IMR-90 (cell line): ENCODE results near the gene PPARD. TPM values are rescaled to one million over a fixed set of nuclear protein-coding genes. Genes with fewer than 3 reads are reported as not detected.

Experiments
- ATAC-seq: fragments of 200-7000 bp; cut with Tn5 transposase; 2 replicates; pipeline ENCODE4 v1.9.1; 2020; ENCODE audit warnings: low read depth, mild to moderate bottlenecking, moderate library complexity
- BruUV-seq: library from RNA; stranded (reverse); fragments of 400-500 nt; replicated peaks from 2 replicates; lab custom pipeline; 2021; lab: Mats Ljungman, UMichigan
- CTCF ChIA-PET: fragments of 300-600 bp; formaldehyde crosslinking; extraction: SDS; loops from one replicate; lab custom pipeline; 2021; ENCODE audit warnings: antibody characterized with exemption; lab: Yijun Ruan, JAX
- POLR2A ChIA-PET: fragments of 300-600 bp; sonication (Branson Sonifier 250); formaldehyde crosslinking; loops from one replicate; lab custom pipeline; 2022; ENCODE audit warnings: antibody characterized with exemption; ENCODE audit not compliant: unreplicated experiment; lab: Charles Lee
- DNase-seq: peaks from one replicate; pipeline ENCODE4 v3.0.0; 2013
- H2AFZ ChIP-seq: replicated peaks from 2 replicates; pipeline ENCODE3; 2013; ENCODE audit warnings: low read length, mild to moderate bottlenecking; ENCODE audit not compliant: poor library complexity
- H2AK5ac ChIP-seq: 2 replicates; pipeline ENCODE4 v1.6.1; 2013; ENCODE audit warnings: low read depth, low read length, inconsistent platforms
- H2AK9ac ChIP-seq: replicated peaks from 2 replicates; pipeline ENCODE3; 2013; ENCODE audit warnings: mild to moderate bottlenecking, low read depth, low read length, moderate library complexity; ENCODE audit not compliant: poor library complexity
- H2BK120ac ChIP-seq: 2 replicates; pipeline ENCODE4 v1.6.1; 2013; ENCODE audit warnings: low read depth, low read length, inconsistent platforms
- H2BK15ac ChIP-seq: 3 replicates; pipeline ENCODE4 v1.6.1; 2013; ENCODE audit warnings: low read depth, low read length, inconsistent platforms
- H2BK20ac ChIP-seq: 2 replicates; pipeline ENCODE4 v1.6.1; 2013; ENCODE audit warnings: low read depth, mild to moderate bottlenecking, inconsistent platforms, low read length, moderate library complexity
- H2BK5ac ChIP-seq: 2 replicates; pipeline ENCODE4 v1.6.1; 2013; ENCODE audit warnings: mild to moderate bottlenecking, low read depth, low read length, inconsistent platforms; ENCODE audit not compliant: poor library complexity, severe bottlenecking
- H3K14ac ChIP-seq: replicated peaks from 2 replicates; pipeline ENCODE4 v1.6.1; 2013; ENCODE audit warnings: low read depth, low read length, inconsistent platforms
- H3K18ac ChIP-seq: 2 replicates; pipeline ENCODE4 v1.6.1; 2013; ENCODE audit warnings: low read depth, low read length, control low read depth
- H3K23ac ChIP-seq: 2 replicates; pipeline ENCODE4 v1.6.1; 2013; ENCODE audit warnings: low read depth, low read length, inconsistent platforms
- H3K27ac ChIP-seq: 2 replicates; pipeline ENCODE4 v1.5.1; 2013; ENCODE audit warnings: mild to moderate bottlenecking, control low read depth, low read length; ENCODE audit not compliant: insufficient read depth
- H3K27me3 ChIP-seq: 2 replicates; pipeline ENCODE4 v1.6.1; 2013; ENCODE audit warnings: low read length; ENCODE audit not compliant: control insufficient read depth, insufficient read depth
- H3K36me3 ChIP-seq: 2 replicates; pipeline ENCODE4 v1.6.1; 2013; ENCODE audit warnings: low read length, mixed read lengths; ENCODE audit not compliant: control insufficient read depth, insufficient read depth
- H3K4ac ChIP-seq: 2 replicates; pipeline ENCODE4 v1.6.1; 2013; ENCODE audit warnings: low read depth, low read length, inconsistent platforms
- H3K4me1 ChIP-seq: 2 replicates; pipeline ENCODE4 v1.6.1; 2013; ENCODE audit warnings: low read length, mixed read lengths; ENCODE audit not compliant: control insufficient read depth, insufficient read depth
- H3K4me2 ChIP-seq: 2 replicates; pipeline ENCODE4 v1.6.1; 2013; ENCODE audit warnings: low read depth, mild to moderate bottlenecking, control low read depth, low read length, moderate library complexity
- H3K4me3 ChIP-seq: 2 replicates; pipeline ENCODE4 v1.5.1; 2013; ENCODE audit warnings: low read depth, mild to moderate bottlenecking, control low read depth, low read length, moderate library complexity; ENCODE audit not compliant: insufficient read depth
- H3K56ac ChIP-seq: 2 replicates; pipeline ENCODE4 v1.6.1; 2013; ENCODE audit warnings: low read length, inconsistent platforms; ENCODE audit not compliant: insufficient read depth; ENCODE audit errors: extremely low read depth
- H3K79me1 ChIP-seq, 2 experiments: 2 replicates each; pipeline ENCODE4 v1.6.1; 2013; ENCODE audit warnings: low read length in 2 of 2, inconsistent platforms in 1 of 2, low read depth in 1 of 2
- H3K9ac ChIP-seq: 2 replicates; pipeline ENCODE4 v1.6.1; 2013; ENCODE audit warnings: low read depth, low read length, control low read depth
- H3K9me1 ChIP-seq: 2 replicates; pipeline ENCODE4 v1.6.1; 2013; ENCODE audit warnings: low read length, inconsistent platforms; ENCODE audit not compliant: insufficient read depth
- H3K9me3 ChIP-seq: 2 replicates; pipeline ENCODE4 v1.6.1; 2013; ENCODE audit warnings: low read length; ENCODE audit not compliant: control insufficient read depth, insufficient read depth
- H4K20me1 ChIP-seq: 2 replicates; pipeline ENCODE4 v1.6.1; 2013; ENCODE audit warnings: low read length, inconsistent platforms; ENCODE audit not compliant: insufficient read depth
- H4K5ac ChIP-seq: 2 replicates; pipeline ENCODE4 v1.6.1; 2013; ENCODE audit warnings: mild to moderate bottlenecking, low read depth, low read length, control low read depth
- H4K8ac ChIP-seq, 2 experiments: 2 replicates each; pipeline ENCODE4 v1.6.1; 2013; ENCODE audit warnings: low read depth in 2 of 2, low read length in 2 of 2, control low read depth in 1 of 2, inconsistent platforms in 1 of 2
- H4K91ac ChIP-seq: 2 replicates; pipeline ENCODE4 v1.6.1; 2013; ENCODE audit warnings: low read depth, low read length, inconsistent platforms; ENCODE audit not compliant: insufficient read depth
- CEBPB ChIP-seq: IDR thresholded peaks from 2 replicates; pipeline ENCODE4 v1.6.1; 2012; ENCODE audit warnings: low read depth, low read length, improper control_type of control experiment
- MAFK ChIP-seq: IDR thresholded peaks from 2 replicates; pipeline ENCODE4 v1.6.1; 2012; ENCODE audit warnings: low read depth, low read length, improper control_type of control experiment
- MAZ ChIP-seq: IDR thresholded peaks from 2 replicates; pipeline ENCODE4 v1.6.1; 2012; ENCODE audit warnings: low read depth, mild to moderate bottlenecking, low read length, improper control_type of control experiment, moderate library complexity, borderline replicate concordance
- MXI1 ChIP-seq: IDR thresholded peaks from 2 replicates; pipeline ENCODE4 v1.6.1; 2012; ENCODE audit warnings: low read depth, mild to moderate bottlenecking, low read length, moderate library complexity, borderline replicate concordance
- POLR2A ChIP-seq: IDR thresholded peaks from 2 replicates; pipeline ENCODE4 v1.6.1; 2012; ENCODE audit warnings: mild to moderate bottlenecking, low read depth, low read length
- WGBS, 2 experiments: methylation state at CpG; one replicate each; pipeline versions ENCODE4 v1.1.5 to v1.1.7; 2013; ENCODE audit warnings: missing lambda C conversion rate in 2 of 2; ENCODE audit not compliant: insufficient read length in 1 of 2; ENCODE audit errors: extremely low coverage in 2 of 2; 5-methylcytosine and 5-hydroxymethylcytosine counted together
- dilution Hi-C: fragments of 300-500 bp; cut with HindIII; formaldehyde crosslinking; loops from one replicate; pipeline ENCODE4 v1.14.3; 2018; ENCODE audit warnings: low sequenced_read_pairs; ENCODE audit not compliant: unreplicated experiment
- in situ Hi-C: fragments of 300-500 bp; cut with MboI; formaldehyde crosslinking; loops from 3 replicates; pipeline ENCODE4 v1.14.3; 2019; ENCODE audit warnings: low sequenced_read_pairs, inconsistent platforms, mixed read lengths
- intact Hi-C: fragments of 100-400 bp; cut with micrococcal nuclease; formaldehyde crosslinking; loops from 2 replicates; pipeline ENCODE4 v1.10.0; 2022
- polyA plus RNA-seq, 3 experiments: library from polyadenylated mRNA; depleted of rRNA; stranded (reverse); fragments of >200 nt; gene quantifications; 2 replicates each; pipeline ENCODE4 v1.2.3, GENCODE V29; 2012; ENCODE audit warnings: low replicate concordance in 1 of 3
- total RNA-seq: library from RNA; depleted of rRNA; stranded (reverse); fragments of >200 nt; gene quantifications from 2 replicates; pipeline ENCODE4 v1.2.3, GENCODE V29; 2012
- TF ChIP-seq, protein P1 (sequence below): conservative IDR thresholded peaks from 2 replicates; pipeline ENCODE4 v1.5.1; 2012; ENCODE audit warnings: mild to moderate bottlenecking, low read depth, low read length, improper control_type of control experiment

PPARD gene
- total and polyA plus RNA-seq, 2 of the 4 experiments (the other 2 are of a cell fraction), result 10.4 to 69.0 TPM

DNA sequence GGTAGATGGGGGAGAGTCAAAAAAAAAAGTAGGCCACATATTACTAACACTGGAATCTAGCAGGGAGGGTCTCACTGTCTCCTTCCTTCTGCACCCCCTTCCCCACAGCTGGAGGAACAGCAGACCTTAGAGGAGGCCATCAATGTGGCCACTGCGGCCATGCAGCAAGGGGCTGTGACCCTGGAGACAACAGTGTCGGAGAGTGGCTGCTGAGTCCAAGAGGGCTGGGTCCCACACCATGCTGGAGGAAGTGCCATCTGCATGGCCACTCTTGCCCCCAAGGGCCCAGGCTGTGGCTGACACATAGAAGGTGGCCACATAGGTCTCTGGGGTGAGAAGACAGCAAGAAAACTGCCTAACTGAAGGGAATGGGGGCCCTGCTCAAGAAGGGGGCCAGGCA, 47.3 kb upstream of the PPARD start:
- H3K4me2 ChIP-seq, result no peak overlapping the region
- no peak overlapping the region for H2AFZ ChIP-seq
- ATAC-seq, result no peak
- no peaks in the 10 kb centered on the region for H3K27me3 ChIP-seq
- no peak overlapping the region for H3K14ac ChIP-seq
- in situ Hi-C loops (no loop called here), dilution Hi-C loops (no loop called here), intact Hi-C loops (loop anchor here (5.0 kb wide), 2 partner anchors 157 to 172 kb away; partner anchors contain the start of genes FANCE and RPL10A)
- ChIA-PET POLR2A (no interaction called here), CTCF (interaction anchor here (0.7 kb wide), 1 partner anchor 155 kb away, joined by 4 read pairs; no protein-coding TSS in a partner anchor)
- no peak overlapping the region for H3K56ac ChIP-seq
- TF ChIP-seq, protein P1, sequence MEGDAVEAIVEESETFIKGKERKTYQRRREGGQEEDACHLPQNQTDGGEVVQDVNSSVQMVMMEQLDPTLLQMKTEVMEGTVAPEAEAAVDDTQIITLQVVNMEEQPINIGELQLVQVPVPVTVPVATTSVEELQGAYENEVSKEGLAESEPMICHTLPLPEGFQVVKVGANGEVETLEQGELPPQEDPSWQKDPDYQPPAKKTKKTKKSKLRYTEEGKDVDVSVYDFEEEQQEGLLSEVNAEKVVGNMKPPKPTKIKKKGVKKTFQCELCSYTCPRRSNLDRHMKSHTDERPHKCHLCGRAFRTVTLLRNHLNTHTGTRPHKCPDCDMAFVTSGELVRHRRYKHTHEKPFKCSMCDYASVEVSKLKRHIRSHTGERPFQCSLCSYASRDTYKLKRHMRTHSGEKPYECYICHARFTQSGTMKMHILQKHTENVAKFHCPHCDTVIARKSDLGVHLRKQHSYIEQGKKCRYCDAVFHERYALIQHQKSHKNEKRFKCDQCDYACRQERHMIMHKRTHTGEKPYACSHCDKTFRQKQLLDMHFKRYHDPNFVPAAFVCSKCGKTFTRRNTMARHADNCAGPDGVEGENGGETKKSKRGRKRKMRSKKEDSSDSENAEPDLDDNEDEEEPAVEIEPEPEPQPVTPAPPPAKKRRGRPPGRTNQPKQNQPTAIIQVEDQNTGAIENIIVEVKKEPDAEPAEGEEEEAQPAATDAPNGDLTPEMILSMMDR, result no peak
- TF ChIP-seq MAFK, result no peak
- TF ChIP-seq MXI1, result no peak
- TF ChIP-seq POLR2A, result no peak
- TF ChIP-seq CEBPB, result no peak
- TF ChIP-seq MAZ, result no peak
- H2AK9ac ChIP-seq, result no peak overlapping the region
- H3K9me1 ChIP-seq, result peaks cover 4% of the 10 kb centered on the region; the same call in 1 of the 2 replicates
- no peak for DNase-seq
- H3K4ac ChIP-seq, result no peak overlapping the region
- H3K9me3 ChIP-seq, result no peaks in the 10 kb centered on the region
- H3K4me3 ChIP-seq, result no peak overlapping the region
- H3K9ac ChIP-seq, result no peak overlapping the region
- no peaks in the 10 kb centered on the region for H4K20me1 ChIP-seq
- H3K18ac ChIP-seq, result no peak overlapping the region
- BruUV-seq, result no TSS peak
- H2BK20ac ChIP-seq, result no peak overlapping the region
- H4K91ac ChIP-seq, result no peak overlapping the region
- H4K5ac ChIP-seq, result no peak overlapping the region
- H3K4me1 ChIP-seq, result peaks cover 4% of the 10 kb centered on the region; the same call in 1 of the 2 replicates
- WGBS, 2 experiments, result 75% methylated on average over 2 of the region's 2 CpGs; no CpG with 5 or more reads in 1 of the 2 experiments
- H3K79me1 ChIP-seq, result no peaks in the 10 kb centered on the region
- H3K36me3 ChIP-seq, result peaks cover 52% of the 10 kb centered on the region
- H3K23ac ChIP-seq, result no peak overlapping the region
- no peak overlapping the region for H2BK120ac ChIP-seq
- no peak overlapping the region for H2AK5ac ChIP-seq
- no peak overlapping the region for H3K27ac ChIP-seq
- H4K8ac ChIP-seq, result no peak overlapping the region
- no peak overlapping the region for H2BK15ac ChIP-seq
- H2BK5ac ChIP-seq, result no peak overlapping the region
